ENCODE measurements around the gene RPUSD3.

RPUSD3 gene

DNA sequence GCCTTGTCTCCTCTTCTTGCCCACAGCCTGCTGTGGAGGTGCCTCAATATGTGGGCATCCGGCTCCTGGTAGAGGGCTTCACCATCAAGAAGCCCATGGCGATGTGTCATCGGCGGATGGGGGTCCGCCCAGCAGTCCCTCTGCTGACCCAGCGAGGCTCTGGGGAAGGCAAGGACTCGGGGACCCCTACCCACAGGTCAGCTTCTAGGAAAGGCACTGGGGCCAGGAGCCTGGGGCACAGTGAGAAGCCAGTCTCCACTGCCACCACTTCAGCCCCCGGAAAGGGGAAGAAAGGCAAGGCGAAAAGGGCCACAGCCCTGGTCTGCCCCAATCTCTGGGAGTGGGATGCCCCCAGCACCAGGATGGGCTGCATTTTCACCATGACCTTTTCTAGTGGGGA is 10.7 kb downstream of the RPUSD3 start:
- no peak for DNase-seq (ENCODE audit: low spot score)

DNA sequence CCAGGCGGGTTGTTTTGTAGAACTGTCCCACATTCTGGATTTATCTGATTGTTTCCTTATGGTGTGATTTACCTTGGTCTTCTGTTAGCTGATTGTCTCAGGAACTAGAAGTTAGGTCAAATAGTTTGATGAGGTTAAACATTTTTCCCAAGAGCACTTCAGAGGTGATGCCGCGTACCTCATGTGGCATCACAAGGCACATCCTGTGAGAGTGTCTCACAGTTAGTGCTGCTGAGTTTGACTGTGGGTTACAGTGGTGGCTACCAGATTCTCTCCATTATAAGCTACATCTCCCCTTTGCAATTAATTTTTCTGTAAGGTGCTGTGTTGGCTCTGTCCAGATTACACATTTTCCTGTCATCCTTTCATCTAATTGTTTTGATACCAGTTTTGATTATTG is 12.6 kb downstream of the RPUSD3 start:
- DNase-seq (ENCODE audit: low spot score): no peak

DNA sequence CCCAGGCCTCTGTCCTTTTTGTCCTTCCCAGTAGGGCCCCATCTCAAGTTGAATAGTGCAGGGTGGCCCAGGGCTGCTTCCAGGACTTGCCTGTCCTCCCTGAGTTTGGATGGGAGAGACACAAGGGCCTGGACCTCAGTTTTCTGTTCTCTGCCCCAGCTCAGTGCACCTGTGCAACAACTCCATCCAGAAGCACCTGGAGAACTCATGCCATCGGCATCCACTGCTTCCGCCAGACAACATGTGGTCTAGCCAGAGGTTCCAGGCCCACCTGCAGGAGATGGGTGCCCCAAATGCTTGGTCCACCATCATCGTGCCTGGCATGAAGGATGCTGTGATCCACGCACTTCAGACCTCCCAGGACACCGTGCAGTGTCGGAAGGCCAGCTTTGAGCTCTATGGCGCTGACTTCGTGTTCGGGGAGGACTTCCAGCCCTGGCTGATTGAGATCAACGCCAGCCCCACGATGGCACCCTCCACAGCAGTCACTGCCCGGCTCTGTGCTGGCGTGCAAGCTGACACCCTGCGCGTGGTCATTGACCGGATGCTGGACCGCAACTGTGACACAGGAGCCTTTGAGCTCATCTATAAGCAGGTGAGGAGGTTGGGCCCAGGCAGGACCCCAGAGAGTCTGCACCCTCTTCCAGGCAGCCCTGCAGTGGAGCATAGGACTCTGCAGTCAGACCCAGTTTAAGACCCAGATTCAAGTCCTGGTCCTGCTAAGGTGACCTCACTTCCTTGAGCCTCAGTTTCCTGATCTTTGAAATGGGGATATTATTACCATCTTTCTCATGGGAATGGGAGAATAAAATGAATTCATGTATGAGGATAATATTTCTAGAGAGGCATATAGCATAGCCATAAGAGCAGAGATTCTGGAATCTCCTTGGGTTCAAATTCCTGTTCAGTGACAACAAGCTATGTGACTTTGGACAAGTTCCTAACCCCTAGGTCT is 14.7 kb downstream of the RPUSD3 start:
- DNase-seq (ENCODE audit: low spot score): no peak

DNA sequence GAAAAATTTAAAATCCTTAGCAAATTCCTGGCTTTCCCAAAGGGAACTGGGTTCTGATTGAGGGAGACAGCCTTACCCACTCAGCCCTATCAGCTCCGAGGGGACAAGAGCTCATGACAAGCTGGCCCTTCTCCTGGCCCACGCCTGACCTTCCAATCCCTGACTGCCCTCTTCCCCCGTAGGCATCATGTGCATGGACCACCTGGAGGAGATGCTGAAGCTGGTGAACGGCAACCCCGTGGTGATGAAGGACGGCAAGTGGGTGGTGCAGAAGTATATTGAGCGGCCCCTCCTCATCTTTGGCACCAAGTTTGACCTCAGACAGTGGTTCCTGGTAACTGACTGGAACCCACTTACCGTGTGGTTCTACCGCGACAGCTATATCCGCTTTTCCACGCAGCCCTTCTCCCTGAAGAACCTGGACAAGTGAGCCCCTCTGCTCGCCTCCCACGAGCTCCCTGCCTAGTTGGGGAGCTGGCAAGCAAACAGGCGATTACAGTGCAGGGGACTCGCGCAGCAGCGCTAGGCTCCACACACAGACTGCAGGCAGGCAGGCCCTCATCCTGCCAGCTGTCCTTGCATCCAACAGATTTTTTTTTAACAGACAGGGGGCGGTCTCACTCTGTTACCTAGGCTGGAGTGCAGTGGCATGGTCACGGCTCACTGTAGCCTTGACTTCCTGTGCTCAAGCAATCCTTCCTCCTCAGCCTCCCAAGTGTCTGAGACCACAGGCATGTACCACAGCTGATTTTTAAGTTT is 16.8 kb downstream of the RPUSD3 start:
- DNase-seq (ENCODE audit: low spot score): peak; percentile 71

DNA sequence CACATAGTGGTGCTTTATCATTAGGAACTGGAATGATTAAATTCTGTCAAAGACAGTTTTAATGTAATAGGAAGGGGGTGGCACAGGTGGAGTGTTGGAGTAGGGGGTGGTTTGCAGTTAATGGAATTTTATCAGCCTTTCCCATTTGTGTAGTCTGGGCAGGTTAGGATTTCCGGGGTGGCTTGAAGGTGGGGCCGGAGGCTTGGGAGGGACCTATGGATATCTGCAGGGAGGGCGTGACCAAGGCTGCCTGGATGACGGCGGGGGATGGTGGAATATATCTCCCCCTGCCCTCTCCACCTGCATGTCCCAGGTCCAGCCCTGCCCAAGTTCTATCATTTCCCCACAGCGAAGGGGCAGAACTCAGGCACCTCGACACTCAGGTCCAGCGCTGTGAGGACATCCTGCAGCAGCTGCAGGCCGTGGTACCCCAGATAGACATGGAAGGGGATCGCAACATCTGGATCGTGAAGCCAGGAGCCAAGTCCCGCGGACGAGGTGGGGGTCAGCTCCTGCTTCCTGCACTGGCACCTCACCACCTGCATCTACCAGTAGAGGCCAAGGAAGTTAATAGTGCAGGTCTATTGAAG is 18.3 kb downstream of the RPUSD3 start:
- no peak for DNase-seq (ENCODE audit: low spot score)

DNA sequence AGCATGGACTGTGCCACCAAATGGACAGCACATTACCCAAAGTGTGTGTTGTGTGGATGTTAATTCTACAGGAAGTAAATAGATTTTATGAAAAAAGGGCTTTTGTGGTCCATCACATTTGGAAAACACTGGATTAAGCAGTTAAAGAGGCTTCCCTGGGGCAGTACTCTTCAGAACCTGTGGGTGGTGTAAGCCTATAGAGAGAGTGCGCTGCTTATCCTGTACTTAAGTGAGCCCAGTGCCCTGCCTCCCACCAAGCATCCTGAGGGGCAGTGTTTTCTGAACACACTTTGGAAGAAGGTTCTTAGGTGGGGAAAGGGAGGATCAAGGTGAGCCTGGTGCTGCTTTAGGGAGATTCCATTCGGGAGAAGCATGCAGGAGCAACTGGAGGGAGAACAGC is 22.9 kb downstream of the RPUSD3 start:
- peak; percentile 62 for DNase-seq (ENCODE audit: low spot score)

DNA sequence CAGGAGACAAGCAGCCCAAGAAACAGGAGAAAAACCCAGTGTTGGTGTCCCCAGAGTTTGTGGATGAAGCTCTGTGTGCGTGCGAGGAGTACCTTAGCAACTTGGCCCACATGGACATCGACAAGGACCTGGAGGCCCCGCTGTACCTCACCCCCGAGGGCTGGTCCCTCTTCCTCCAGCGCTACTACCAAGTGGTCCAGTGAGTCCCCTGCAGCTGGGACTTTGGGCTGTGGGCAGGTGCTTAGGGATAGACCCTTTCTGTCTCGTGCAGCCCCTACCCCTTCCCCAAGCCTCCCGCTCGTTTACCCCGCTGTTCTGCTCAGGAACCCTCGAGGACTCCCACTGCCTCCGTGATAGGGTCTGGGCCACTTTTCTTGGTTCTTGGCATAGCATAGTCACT is 23.3 kb downstream of the RPUSD3 start:
- no peak for DNase-seq (ENCODE audit: low spot score)

DNA sequence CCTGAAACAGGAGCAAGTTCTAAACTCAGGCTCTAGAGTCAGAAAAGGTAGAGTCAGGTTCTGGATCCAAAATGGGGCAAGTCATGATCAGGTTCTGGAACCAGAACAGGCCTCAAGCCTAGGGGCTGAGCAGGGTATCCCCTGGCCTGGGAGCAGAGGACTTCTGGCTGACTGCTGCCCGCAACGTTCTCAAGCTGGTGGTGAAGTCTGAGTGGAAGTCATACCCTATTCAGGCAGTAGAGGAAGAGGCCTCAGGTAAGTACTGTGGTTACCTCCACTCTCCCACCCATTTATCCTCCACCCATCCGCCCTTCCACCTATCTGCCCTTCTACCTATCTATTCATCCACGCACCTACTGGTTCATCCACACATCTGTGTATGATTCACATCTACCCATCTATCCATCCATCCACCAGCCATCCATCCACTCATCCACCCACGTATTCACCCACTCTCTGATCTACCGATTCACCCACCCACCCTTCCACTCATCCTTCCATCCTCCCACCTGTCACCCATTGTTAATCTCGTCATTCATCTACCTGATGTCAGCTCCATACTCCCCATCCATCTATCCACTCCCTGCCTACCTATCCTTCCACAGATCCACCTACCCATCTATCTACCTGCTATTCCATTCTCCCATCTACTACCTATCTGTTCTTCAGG is 25.0 kb downstream of the RPUSD3 start:
- DNase-seq (ENCODE audit: low spot score): no peak

DNA sequence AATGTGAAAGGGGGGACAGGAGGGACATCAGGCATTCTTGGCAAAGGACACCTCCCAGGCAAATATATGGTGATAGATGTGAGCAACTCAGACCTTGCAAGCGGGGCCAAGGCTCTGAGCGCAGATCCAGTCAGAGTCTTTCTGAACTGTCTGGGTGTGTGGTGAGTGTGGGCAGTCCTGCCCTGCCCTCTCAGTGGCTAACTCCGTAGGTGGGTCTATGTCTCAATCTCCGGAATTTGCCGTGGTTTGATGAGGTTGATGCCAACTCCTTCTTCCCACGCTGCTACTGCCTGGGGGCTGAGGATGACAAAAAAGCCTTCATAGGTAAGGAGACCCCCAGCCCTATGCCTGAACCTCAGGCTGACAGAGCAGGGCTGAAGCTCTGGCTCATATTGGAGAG is 26.4 kb downstream of the RPUSD3 start:
- DNase-seq (ENCODE audit: low spot score): no peak

DNA sequence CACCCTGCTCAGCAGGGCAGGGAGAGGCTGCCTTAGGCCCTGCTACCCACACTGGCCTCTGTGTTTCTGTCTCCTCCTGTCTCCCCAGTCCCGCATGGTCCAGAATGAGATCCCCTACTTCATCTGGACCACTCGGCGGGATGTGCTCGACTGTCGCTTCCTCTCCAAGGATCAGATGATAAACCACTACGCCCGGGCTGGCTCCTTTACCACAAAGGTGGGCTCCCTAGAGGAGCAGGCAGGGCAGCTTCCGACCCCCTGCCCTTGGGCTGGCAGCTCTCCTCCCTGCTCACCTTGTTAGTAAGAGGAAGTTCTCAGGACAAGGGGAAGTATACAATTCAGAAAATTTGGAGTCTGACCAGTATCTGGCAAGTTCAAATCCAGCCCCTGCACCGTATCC is 27.8 kb downstream of the RPUSD3 start:
- DNase-seq (ENCODE audit: low spot score): no peak

DNA sequence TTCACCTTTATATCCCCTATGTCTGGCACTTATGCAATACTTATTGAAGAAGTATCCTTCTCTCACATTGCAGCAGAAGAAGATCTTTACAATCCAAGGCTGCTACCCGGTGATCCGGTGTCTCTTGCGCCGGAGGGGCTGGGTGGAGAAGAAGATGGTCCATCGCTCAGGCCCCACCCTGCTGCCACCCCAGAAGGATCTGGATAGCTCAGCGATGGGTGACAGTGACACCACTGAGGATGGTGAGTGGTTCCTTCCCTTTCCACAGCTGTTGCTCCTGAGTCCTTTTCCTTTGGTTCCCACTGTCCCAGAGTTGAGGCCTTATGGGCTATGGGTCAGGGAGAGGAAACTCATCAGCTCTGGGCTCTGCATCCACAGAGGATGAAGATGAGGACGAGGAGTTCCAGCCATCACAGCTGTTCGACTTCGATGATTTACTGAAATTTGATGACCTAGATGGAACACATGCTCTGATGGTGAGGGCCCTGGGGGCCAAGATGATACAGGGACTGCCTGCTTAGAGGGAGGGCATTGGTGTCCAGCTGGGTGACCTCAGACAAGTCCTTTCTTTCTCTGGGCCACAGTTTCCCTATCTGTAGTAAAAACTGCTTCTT is 30.8 kb downstream of the RPUSD3 start:
- DNase-seq (ENCODE audit: low spot score): no peak

DNA sequence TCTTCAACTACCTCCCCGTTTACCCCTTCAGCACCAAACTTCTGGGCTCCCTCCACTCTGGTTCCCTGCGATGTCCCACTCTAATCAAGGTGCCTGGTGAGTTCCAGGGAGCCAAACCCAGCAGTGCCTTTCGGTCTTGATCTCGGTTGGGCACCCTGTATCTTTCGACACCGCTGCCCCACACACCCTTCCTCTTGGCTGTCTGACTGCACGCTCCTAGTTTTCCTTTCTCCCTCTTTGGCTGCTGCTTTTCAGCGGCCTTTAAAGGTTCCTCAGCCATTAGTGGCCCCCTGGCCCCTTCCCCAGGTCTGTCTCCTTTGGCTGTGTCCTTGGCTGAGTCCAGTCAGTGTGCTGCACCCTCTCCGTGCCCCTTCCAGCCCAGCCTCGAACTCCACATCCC is 33.0 kb downstream of the RPUSD3 start:
- no peak for DNase-seq (ENCODE audit: low spot score)

DNA sequence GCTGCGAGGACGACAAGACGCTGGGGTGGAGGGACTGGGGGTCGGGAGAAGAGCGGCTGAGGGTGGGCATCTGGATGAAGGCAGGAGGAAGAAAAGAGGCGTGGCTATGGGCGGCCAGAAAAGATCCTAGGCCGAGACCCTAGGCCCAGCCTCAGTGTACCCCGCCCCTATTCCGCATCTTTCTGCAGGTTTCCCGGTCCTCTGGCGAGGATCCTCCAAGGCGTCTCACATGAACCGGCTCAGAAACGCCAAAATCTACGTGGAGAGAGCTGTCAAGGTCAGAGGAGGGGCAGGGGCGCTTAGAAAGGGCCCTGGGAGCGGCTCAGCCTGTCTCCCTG is 33.4 kb downstream of the RPUSD3 start:
- no peak for DNase-seq (ENCODE audit: low spot score)

DNA sequence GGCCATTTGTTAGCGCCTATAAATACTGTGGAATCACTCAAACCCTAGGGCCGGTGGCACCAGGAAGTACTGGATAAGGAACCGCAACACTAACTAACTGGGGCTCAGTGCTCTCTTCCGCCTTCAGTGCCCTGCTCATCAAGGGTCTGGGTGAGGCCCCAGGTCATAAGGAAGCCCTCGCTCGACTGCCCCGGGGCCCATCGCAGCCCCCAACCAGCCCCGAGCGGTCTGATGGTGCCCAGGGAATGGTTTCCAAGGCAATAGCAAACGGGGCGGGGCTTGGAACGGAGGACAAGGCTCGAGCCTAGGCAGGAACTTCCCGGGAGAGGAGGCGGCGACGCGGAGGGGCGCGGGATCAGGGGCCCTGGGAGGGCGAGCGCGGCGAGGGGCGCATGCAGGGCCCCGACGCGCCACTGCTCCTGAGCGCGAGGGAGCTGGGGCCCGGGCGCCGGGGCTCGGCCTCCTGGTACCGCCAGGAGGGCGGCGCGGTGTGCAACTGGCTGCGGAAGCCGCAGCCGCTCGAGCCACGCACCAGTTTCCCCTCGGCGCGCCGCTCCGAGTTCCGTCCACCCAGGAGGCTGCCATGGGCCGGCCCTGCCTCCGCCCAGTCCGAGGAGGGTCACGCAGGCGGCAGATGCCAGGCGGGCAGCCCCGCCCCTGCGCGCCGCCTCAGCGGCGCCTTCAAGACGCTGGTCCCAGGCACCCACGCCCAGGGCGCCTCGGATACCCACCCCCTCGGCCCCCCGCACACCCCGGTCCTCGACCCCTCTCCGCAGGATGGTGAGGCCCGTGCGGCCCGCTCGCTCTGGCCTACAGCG is 34.0 kb downstream of the RPUSD3 start, which contains the start of gene TTLL3:
TSS of gene TTLL3 (plus strand) at position 648 of the 818 bp plus-strand sequence. CDS start 400 bp downstream, outside the sequence.
- peak; percentile 88 for DNase-seq (ENCODE audit: low spot score)

DNA sequence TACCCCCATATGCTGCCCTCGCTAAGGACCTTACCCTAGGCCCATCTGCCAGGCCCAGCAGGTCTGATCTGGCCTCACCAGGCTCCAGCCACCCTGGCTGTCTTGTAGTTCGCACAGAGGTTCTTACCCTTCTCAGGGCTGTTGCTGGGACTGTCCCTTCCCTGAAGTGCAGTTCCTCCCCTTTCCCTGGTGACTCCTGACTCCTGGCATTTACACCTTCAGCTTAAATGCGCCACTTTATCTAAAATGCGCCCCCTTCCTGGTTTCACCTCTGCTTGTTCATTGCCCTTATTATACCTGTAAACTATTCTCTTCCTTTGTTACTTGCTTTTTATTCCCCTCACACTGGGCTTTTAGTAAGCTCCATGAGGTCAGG is 34.6 kb downstream of the RPUSD3 start:
- DNase-seq (ENCODE audit: low spot score): no peak

DNA sequence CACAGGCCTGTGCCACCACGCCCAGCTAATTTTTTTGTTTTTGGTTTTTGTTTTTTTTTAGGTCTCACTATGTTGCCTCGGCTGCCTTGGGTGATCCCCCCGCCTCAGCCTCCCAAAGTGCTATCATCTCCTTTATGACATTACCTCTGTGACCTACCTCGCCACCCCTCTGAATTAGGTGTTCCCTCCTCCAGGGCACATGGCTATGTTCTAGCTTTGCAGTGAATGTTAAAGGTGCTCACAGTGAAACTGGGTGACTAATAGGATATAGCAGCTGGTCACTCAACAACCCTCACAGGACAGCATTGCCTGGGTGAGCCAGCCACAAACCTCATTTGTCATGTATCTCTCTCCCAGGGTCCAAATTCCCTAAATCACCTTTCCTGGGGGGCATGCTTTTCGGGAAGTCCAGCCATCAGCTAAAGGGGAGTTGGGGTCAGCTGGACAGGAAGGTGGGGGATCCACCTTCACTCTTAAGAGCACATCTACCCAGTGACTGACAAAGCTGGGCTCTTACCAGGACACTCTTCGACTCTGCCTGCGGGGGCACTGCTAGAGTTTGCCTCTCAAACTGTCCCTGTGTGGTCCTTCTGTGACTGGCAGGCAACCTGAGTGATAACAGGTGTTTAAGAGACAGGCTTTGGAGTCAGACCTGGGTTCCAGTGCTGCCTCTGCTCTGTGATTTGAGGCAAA is 35.3 kb downstream of the RPUSD3 start:
- peak; percentile 83 for DNase-seq (ENCODE audit: low spot score)

DNA sequence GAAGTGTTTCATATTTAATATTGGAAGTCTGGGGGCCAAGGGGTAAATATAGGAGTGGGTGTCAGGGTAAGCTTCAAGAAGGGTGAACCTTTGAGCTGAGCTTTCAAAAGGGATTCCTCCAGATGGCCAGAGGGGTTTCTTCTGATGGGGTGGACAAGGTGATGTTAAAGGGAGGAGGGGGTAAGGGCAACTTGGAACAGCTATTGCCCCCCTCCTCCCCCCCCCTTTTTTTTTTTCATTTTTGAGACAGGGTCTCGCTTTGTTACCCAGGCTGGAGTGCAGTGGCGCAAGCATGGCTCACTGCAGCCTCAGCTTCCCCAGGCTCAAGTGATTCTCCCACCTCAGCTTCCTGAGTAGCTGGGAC is 35.8 kb downstream of the RPUSD3 start:
- DNase-seq (ENCODE audit: low spot score): no peak

DNA sequence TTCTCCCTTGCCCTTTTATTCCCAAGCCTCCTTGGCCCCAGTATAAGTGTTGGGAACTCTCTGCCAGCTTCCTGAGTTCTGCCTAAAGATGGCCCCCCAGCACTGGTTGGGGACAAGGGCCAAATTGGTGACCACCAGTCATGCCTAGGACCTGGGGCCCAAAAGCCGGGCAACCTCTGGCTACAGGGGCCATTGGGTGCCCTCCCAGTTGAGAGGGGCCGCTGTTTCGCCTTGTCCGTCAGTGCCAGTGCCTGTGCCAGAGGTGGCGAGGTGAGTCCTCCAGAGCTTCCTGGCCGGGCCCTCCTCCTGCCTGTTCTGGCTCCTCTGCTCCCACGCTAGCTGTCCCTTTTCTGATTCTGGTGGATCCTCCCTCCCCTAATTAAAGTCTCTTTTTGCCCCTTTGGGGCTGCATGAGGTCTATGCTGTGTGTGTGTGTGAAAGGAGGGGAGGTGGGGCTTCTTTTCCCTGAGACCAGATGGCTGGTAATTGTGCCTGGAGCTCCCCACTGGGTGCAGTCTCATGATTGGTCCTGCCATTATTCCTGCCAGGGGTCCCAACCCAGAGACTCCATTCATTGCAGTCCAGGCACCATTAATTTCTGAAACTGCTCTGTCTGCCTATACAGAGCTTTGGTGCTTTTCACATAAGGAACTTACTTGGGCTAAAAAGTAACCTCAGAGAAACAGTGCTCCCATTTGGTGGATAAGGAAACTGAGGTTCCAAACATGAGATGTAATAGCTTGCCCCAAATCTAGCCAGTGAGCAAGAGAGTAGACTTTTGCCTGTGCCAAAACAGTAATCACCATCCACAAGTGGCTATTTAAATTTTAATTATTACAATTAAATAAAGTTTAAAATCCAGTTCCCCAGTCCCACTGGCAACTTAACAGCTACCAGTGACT is 36.9 kb downstream of the RPUSD3 start:
- DNase-seq (ENCODE audit: low spot score): no peak

DNA sequence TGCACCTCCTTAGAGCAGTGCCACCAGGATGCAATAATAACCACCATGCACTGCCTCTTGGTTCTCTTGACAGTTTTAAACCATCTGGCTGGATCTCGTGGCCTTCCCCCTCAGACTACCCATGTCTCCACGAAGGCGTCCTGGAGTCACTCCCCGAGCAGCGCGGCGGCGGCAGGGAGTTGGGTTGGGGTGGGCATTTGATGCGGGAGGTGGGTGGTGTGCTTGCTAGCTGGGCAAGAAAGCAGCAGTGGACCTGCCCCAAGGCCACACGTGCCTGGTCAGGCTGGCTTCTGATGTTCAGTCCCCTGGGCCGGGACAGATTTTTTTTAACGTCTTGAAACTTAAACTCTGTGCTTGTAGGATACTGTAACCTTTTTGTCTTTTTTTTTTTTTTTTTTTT is 37.7 kb downstream of the RPUSD3 start:
- no peak for DNase-seq (ENCODE audit: low spot score)

Data from HuH-7.5 (cell line).